Hematopoietic multipotent progenitor cell (in vitro differentiated cells): ENCODE measurements around the gene CCDC169. TPM values are rescaled to one million over a fixed set of nuclear protein-coding genes. Genes with fewer than 3 reads are reported as not detected.
"Not testable (repeated sequence)": the region's sequence is repeated elsewhere in the genome, so short reads cannot be mapped to it uniquely, and the experiment has no call there.

Experiments used
- DNase-seq, 3 donors: peaks; one replicate each; pipeline ENCODE4 v3.0.0-alpha.2; 2011 to 2015; ENCODE audit warnings: low read depth in 2 of 3, low spot score in 2 of 3
- total RNA-seq: library from RNA; depleted of rRNA; stranded (reverse); fragments of >200 nt; gene quantifications from one replicate; pipeline ENCODE4 v1.2.3, GENCODE V29; 2012

CCDC169 gene
- total RNA-seq, 1 donor, result 1.3 TPM

DNA sequence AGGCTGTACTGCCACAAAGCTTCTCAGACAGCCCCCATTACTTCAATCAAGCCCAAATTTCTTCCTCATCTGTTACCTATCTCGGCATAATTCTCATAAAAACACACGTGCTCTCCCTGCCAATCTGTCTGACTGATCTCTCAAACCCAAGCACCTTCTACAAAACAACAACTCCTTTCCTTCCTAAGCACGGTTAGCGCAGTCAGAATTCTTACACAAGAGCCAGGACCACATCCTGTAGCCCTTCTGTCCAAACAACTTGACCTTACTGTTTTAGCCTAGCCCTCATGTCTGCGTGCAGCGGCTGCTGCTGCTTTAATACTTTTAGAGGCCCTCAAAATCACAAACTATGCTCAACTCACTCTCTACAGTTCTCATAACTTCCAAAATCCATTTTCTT lies 22.2 kb upstream of the CCDC169 start:
- not testable (repeated sequence) for DNase-seq

- DNase-seq, result no peak
Measured at GRCh38 chr13:36313047-36313969, 15.7 kb upstream of the CCDC169 start.

- DNase-seq, result no peak
Measured at GRCh38 chr13:36310417-36311108, 12.9 kb upstream of the CCDC169 start.

- no peak for DNase-seq
Measured at GRCh38 chr13:36302289-36302688, 4.7 kb upstream of the CCDC169 start.

DNA sequence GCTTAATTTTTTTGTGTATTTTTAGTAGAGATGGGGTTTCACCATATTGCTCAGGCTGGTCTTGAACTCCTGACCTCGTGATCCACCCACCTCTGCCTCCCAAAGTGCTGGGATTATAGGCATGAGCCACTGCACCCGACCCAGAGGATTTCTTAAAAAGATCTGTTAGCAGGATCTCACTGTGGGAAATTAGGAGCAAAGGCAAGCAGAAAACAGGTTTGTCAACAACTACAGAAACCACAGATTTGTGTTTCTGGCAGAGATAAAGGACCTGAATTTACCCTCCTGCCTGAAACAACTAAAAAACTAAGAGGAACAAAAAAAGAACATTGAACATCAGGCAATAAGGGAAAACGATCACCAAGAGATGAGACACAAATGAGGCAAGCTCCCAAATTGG lies 1.9 kb upstream of the CCDC169 start:
- not testable (repeated sequence) for DNase-seq

DNA sequence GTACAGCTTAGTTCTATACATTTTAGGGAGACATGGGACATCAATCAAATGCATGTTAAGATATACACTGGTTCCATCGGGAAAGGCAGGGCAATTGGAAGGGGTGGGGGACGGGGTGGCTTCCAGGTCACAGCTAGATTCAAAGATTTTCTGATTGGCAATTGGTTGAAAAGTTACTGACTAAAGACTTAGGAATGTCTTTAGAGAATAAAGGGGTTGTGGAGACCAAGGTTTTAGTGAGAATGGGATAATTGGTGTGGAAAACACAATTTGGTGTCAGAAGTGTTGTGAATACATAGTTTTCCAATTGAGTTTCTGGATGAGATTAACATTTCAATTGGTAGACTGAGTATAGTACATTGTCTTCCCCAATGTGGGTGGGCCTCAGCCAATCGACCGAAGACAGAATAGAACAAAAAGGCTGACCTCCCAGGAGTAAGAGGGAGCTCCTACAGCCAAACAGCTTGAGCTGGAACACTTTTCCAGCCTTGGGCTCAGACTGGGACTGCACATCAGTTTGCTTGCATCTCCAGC lies 988 bp upstream of the CCDC169 start:
- DNase-seq, result no peak

DNA sequence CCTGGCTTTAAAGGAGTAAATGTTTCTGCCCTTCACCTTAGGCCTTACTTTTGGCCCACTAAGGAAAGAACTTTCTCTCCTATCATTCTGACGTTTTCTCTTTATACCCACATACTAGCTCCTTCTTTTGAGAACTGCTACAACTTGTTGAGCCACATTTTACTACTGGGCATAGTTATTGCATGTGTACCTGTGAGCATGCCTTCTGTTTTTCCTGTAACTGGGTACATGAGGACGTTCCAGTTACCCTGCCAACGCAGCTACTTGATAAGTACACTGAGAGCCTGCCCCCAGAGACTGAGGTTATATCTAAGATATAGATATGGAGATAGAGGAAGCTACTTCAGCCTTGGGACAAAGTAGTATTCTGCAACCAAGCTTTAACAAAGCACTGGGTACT lies 3.5 kb downstream of the CCDC169 start:
- no peak for DNase-seq

- no peak for DNase-seq
Measured at GRCh38 chr13:36293497-36293896, 4.1 kb downstream of the CCDC169 start.

GRCh38 chr13:36288794-36289391 lies 8.7 kb downstream of the CCDC169 start:
- no peak for DNase-seq

GRCh38 chr13:36286006-36286405 lies 11.6 kb downstream of the CCDC169 start:
- no peak for DNase-seq

DNA sequence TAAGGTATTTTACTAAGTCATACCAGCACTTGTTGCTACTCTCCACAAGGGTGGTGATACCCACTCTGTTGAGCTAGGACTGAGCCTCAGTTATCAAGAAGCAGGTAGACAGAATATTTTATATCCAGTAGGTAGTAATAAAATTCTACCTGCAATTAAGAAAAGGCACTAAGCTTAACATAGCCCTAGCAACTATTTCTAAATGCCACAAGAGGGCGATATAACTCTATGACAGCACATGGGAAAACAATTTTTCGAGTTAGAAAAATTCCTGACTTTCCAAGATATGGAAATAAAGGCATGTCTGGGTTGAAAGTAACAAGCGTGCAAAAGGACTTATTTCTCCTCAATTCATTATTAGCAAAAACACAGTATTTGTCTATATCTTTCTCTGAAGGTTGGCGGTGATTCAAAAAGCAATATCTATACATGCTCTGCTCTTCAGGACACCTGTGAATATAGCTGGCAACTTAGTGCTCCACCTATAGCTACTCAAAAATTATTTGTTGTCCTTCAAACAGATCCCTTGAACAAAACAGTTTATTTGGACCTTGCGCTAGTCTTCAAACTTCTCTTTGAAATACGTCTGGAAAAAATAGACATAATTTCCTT lies 14.7 kb downstream of the CCDC169 start:
- DNase-seq, result peak in 1 of 3 donors; percentile 37

DNA sequence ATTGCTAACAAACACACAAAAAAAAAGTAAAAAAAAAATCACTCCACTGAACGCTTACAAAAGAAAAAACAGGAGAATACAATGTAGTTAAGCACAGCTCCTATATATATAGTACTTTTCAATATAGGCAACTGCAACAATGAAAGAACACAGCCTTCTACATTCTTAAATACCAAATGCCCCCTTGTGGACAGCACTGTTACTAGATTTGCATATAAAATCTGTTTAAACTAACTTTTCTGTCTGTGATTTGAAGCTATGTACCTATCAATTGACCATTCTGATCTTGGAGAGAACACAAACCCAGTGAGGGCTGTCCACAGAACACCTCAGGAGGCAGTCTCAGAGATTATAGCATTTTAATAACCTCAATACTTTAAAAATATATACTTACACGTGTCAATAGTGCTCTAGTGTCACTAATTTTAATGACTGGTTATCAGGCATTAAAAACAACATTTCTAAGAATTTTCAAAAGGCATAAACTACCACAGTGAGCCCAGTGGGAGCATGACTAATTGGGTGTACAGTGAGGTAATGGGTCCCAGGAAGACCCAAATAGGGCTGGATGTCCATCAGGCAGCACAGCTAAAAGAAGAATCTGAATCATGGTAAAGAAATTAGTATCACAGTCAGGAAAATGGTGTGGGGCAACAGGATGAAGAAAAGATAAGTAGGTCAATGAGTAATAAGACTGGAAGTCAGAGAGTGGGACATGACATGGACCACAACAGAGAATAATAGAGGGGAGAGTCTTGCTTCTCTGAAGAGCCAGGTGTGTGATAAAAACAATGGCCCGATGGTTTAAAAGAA lies 22.2 kb downstream of the CCDC169 start:
- peak in 2 of 3 donors; percentile 31 to 62 for DNase-seq

- DNase-seq, result no peak
Measured at GRCh38 chr13:36273431-36273830, 24.2 kb downstream of the CCDC169 start.

- DNase-seq, result no peak
Measured at GRCh38 chr13:36261976-36262375, 35.6 kb downstream of the CCDC169 start.

DNA sequence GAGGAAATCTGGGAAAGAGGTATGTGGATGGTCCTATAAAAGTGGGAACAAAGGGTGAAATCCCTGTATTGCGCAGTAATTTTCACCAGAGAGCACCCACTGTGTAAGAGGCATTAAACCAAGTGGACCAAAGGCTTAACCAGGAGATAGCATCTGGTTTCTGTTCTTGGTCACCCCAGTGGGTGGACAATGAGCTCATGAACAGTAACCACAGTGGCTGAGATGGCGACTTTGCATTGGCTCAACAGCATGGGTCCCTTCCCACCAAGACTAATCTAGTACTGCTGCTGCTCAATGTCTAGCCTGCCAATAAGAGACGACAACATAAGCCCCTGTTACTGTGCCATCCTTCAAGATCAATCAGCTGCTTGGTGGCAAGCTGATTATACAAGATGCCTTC lies 36.6 kb downstream of the CCDC169 start:
- no peak for DNase-seq

GRCh38 chr13:36259361-36260137 lies 38.1 kb downstream of the CCDC169 start:
- no peak for DNase-seq

- DNase-seq, result no peak
Measured at GRCh38 chr13:36258831-36259230, 38.8 kb downstream of the CCDC169 start.

GRCh38 chr13:36251526-36251925 lies 46.1 kb downstream of the CCDC169 start:
- DNase-seq, result no peak

GRCh38 chr13:36251017-36251416 lies 46.6 kb downstream of the CCDC169 start:
- DNase-seq, result no peak
